ENCODE measurements around the gene CUBN.
"Not testable (repeated sequence)": the region's sequence is repeated elsewhere in the genome, so short reads cannot be mapped to it uniquely, and the experiment has no call there.

Gene CUBN

DNA sequence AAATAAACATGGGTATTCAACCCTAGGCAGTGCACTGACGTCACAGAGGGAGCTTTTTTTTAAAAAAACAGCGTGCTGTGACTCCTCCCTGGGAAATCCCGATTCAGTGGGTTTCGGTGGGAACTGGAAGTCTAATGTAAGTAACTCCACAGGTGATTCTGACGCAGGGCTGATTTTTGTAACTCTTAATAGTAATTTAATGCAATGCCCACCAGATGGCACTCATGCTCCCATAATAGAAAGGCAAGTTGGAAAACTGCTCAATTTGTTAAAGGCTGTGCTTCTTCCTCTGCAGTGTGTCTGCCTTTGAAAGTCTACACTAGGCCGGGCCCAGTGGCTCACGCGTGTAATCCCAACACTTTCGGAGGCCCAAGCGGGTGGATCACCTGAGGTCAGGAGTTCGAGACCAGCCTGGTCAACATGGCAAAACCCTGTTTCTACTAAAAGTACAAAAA lies 301.5 kb downstream of the CUBN start:
- H3K4me1 Mint-ChIP-seq, result no peaks in the 10 kb centered on the region
- H3K9me3 Mint-ChIP-seq, result peaks cover 4% of the 10 kb centered on the region
- H3K36me3 Mint-ChIP-seq, result peaks cover 3% of the 10 kb centered on the region
- no peak overlapping the region for H3K4me3 Mint-ChIP-seq
- no peaks in the 10 kb centered on the region for H3K27me3 Mint-ChIP-seq
- no peak overlapping the region for H3K27ac Mint-ChIP-seq
- ATAC-seq (ENCODE audit: low read depth), result peak; percentile 79
- DNase-seq (ENCODE audit: low spot score in 2 of 2), result peak; percentile 53 to 56

DNA sequence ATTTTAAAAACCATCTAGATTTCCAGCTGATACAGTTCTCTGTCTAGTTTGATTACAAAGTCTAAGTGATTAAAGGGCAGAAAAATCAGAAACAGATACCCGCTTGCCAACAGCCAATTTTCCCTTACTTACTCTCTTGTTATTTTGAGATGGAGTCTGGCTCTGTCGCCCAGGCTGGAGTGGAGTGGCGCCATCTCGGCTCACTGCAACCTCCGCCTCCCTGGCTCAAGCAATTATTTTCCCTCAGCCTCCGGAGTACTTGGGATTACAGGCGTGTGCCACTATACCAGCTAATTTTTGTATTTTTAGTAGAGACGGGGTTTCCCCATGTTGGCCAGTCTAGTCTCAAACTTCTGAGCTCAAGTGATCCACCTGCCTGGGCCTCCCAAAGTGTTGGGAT lies 302.1 kb downstream of the CUBN start:
- H3K4me3 Mint-ChIP-seq; ATAC-seq (ENCODE audit: low read depth); H3K36me3 Mint-ChIP-seq; DNase-seq (ENCODE audit: low spot score in 2 of 2); H3K4me1 Mint-ChIP-seq; H3K27ac Mint-ChIP-seq; H3K9me3 Mint-ChIP-seq; H3K27me3 Mint-ChIP-seq: not testable (repeated sequence)

DNA sequence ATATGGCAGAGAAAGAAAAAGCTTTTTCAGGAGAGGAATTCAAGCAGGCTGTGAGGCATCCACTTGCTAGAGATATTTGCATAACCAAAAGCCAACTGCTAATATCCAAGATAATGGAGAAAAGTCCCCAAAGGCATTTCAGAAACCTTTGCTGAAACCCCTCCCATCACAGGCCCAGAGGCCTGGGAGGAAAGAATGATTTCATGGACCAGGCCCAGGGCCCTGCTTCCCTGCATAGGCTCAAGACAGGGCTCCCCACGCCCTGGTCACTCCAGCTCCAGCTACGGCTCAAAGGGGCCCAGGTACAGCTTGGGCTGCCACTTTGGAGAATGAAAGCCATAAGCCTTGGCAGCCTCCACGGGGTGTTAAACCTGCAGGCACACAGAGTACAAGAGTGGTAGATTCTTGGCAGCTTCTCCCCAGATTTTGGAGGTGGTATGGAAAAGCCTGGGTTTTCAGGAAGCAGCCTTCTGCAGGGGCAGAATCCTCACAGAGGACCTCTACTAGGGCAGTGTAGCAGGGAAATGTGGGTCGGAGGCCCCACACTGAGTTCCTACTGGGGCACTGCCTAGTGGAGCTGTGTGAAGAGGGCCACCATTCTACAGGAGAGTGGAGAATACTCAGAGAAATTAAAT lies 306.8 kb downstream of the CUBN start:
- H3K9me3 Mint-ChIP-seq, result peaks cover 14% of the 10 kb centered on the region
- no peaks in the 10 kb centered on the region for H3K27me3 Mint-ChIP-seq
- no peak overlapping the region for H3K27ac Mint-ChIP-seq
- H3K36me3 Mint-ChIP-seq, result peaks cover 11% of the 10 kb centered on the region
- peaks cover 2% of the 10 kb centered on the region for H3K4me1 Mint-ChIP-seq
- H3K4me3 Mint-ChIP-seq, result no peak overlapping the region
- ATAC-seq (ENCODE audit: low read depth) (no peak), DNase-seq (ENCODE audit: low spot score in 2 of 2) (no peak)

DNA sequence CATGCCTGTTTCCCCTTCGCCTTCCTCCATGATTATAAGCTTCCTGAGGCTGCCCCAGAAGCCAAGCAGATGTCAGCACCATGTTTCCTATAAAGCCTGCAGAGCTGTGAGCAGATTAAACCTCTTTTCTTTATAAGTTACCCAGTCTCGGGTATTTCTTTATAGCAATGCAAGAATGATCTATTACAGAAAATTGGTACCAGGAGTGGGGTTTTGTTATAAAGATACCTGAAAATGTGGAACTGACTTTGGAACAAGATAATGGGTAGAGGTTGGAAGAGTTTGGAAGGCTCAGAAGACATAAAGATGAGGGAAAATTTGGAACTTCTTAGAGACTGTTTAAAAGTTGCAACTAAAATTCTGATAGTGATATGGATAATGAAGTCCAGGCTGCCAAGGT lies 307.6 kb downstream of the CUBN start:
- DNase-seq (ENCODE audit: low spot score in 2 of 2) (no peak), ATAC-seq (ENCODE audit: low read depth) (no peak)
- Mint-ChIP-seq H3K4me3 (no peak overlapping the region), H3K4me1 (peaks cover 2% of the 10 kb centered on the region), H3K9me3 (peaks cover 14% of the 10 kb centered on the region), H3K27me3 (no peaks in the 10 kb centered on the region), H3K27ac (no peak overlapping the region), H3K36me3 (peaks cover 11% of the 10 kb centered on the region)

DNA sequence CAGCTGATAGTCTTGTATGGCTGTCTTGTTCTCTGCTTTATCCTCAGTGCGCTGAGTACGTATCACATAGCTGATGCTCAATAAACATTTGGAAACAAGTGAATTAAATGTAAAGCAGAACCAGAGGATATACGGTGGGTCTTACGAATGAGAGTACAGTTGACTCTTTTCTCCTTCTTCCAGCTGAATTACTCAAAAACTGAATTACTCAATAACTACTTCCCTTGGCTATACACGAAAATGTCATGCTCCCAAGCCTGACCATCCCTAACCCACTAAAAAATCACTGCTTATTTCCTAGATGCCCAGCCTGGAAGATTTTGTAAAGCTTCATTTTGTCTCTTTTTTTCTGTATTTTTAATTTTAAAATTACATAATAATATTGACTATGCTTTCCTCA lies 309.2 kb downstream of the CUBN start:
- Mint-ChIP-seq H3K36me3 (peaks cover 11% of the 10 kb centered on the region), H3K4me1 (peaks cover 10% of the 10 kb centered on the region), H3K27me3 (no peaks in the 10 kb centered on the region), H3K4me3 (no peak overlapping the region), H3K27ac (no peak overlapping the region), H3K9me3 (peaks cover 14% of the 10 kb centered on the region)
- DNase-seq (ENCODE audit: low spot score in 2 of 2), result no peak
- no peak for ATAC-seq (ENCODE audit: low read depth)

DNA sequence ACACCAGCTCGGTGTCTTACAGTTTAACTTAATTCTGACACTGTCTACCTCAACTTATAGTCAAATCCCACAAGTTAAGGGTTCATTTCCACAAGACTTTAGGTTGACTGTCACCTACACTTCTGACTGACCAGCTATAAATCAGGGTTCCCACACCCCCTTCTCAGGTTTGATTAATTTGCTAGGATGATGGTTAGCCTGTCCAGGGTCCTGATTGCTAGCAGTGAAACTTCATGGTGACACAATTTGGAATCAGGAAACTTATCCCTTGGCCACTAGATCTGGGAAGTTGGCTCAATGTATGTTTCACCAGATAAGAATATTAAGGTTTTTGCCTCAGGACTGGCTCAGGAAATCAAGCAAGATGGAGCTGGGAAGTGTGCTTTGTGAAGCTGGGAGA lies 309.6 kb downstream of the CUBN start:
- Mint-ChIP-seq H3K4me1 (peaks cover 14% of the 10 kb centered on the region), H3K27ac (no peak overlapping the region), H3K27me3 (no peaks in the 10 kb centered on the region), H3K4me3 (no peak overlapping the region), H3K36me3 (peaks cover 15% of the 10 kb centered on the region), H3K9me3 (peaks cover 14% of the 10 kb centered on the region)
- no peak for ATAC-seq (ENCODE audit: low read depth)
- no peak for DNase-seq (ENCODE audit: low spot score in 2 of 2)

DNA sequence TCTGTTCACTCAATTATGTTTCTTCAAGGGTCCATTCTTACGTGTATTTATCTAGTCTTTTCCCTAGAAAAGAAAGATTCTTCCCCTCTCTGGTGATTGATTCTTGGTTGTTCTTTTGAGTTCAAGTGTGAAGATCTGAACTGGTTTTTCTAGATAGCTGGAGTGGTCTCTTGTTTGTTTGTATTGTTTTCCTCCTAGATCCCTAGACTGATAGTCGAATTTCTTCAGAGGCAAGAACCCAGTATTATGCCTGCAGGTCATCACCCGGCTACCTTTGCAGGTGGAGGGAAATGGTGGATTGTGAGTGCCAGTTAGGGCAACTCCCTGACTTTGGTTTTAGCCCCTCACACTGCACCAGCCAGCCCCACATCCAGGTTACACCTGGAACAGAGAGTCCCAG lies 310.2 kb downstream of the CUBN start:
- ATAC-seq (ENCODE audit: low read depth) (no peak), DNase-seq (ENCODE audit: low spot score in 2 of 2) (no peak)
- Mint-ChIP-seq H3K4me3 (no peak overlapping the region), H3K9me3 (peaks cover 14% of the 10 kb centered on the region), H3K4me1 (peaks cover 16% of the 10 kb centered on the region), H3K27me3 (no peaks in the 10 kb centered on the region), H3K27ac (no peak overlapping the region), H3K36me3 (peaks cover 15% of the 10 kb centered on the region)

DNA sequence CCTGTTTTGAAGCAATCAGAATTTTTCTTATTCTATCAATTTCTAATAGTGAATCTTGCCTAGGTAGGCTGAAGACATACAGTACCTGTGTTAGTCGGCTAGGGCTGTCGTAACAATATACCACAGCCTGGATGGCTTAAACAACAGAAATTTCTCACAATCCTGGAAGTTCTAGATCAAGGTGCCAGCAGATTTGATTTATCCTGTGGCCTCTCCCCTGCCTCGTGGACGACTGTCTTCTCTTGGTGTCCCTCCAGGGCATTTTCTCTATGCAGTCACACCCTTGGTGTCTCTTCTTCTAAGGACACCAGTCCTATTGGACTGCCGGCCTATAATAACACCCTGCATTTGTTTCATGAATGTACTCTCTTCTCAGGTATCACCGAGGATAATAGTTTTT lies 310.6 kb downstream of the CUBN start:
- DNase-seq (ENCODE audit: low spot score in 2 of 2) (no peak), ATAC-seq (ENCODE audit: low read depth) (no peak)
- Mint-ChIP-seq H3K9me3 (peaks cover 14% of the 10 kb centered on the region), H3K27me3 (no peaks in the 10 kb centered on the region), H3K4me1 (peaks cover 16% of the 10 kb centered on the region), H3K36me3 (peaks cover 15% of the 10 kb centered on the region), H3K4me3 (no peak overlapping the region), H3K27ac (no peak overlapping the region)

DNA sequence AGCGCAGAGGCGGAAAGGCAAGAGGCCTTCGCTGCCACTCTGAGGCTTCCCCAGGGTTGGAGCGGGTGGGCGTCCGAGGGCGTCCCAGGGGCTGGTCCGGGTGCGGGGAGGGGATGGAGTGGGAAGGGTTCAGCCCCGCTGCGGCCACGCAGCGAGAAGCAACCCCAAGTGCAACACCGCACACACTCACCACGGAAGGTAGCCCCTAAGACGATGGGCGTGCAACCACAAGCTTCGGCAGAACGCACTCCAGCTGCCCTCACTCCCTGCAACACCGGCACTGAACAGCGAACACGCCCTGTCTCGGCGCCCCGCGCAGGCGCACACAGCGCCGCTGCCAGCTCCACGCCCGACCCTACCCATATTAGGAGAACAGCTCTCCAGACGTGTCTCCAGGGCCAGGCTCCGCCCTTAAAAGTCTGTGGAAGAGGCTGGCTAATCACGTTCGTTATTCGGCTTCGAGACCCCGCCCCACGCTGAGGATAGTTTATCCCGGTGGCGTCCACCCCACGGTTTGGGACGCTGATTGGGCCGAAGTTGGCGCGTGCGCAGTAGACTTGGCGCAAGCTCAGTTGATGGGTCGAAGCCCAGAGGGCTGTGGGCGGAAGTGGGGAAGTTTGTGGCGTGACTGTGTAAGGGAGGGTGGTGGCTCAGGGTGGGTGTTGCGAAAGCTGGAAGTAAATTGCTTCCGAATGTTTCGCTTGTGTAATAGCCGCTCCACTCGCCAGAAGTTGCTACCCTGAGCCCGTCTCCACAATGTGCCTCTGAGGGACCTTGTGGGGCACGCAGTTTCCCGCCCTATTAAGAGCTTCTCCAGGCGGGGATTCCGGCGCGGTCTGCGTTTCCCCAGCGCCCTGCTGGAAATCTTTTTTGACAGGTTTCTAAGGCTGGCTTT lies 312.2 kb downstream of the CUBN start, which contains the start of gene RSU1:
Gene RSU1, minus strand, starts transcription at position 300 of the 895 bp plus-strand sequence. CDS start 343 bp downstream, outside the sequence.
- no peaks in the 10 kb centered on the region for H3K27me3 Mint-ChIP-seq
- H3K4me1 Mint-ChIP-seq, result peaks cover 16% of the 10 kb centered on the region
- peak; percentile 100 for DNase-seq (ENCODE audit: low spot score in 2 of 2)
- peak within 1 kb of the TSS; percentile 56 for H3K27ac Mint-ChIP-seq
- H3K4me3 Mint-ChIP-seq, result peak within 1 kb of the TSS; percentile 96
- peak; percentile 91 for ATAC-seq (ENCODE audit: low read depth)
- peaks cover 7% of the 10 kb centered on the region for H3K9me3 Mint-ChIP-seq
- peaks cover 13% of the 10 kb centered on the region for H3K36me3 Mint-ChIP-seq

DNA sequence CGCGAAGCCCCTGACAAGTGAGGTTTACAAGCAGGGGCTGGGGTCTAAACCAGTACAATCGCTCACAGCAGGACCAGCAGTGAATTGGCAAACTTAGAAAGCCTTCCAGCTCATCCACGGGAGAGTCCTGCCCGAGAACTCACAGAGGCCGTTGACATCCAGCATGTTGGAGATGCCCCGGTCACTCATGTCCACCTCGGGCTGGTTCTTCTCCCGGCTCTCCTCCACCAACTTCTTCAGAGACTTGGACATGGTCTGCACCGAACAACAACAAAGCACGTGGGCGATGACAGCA lies 312.8 kb downstream of the CUBN start:
- Mint-ChIP-seq H3K9me3 (peaks cover 2% of the 10 kb centered on the region), H3K4me3 (peak overlapping the region; percentile 96), H3K27ac (peak overlapping the region; percentile 56), H3K36me3 (peaks cover 11% of the 10 kb centered on the region), H3K4me1 (peaks cover 17% of the 10 kb centered on the region), H3K27me3 (no peaks in the 10 kb centered on the region)
- DNase-seq (ENCODE audit: low spot score in 2 of 2) (no peak), ATAC-seq (ENCODE audit: low read depth) (no peak)

DNA sequence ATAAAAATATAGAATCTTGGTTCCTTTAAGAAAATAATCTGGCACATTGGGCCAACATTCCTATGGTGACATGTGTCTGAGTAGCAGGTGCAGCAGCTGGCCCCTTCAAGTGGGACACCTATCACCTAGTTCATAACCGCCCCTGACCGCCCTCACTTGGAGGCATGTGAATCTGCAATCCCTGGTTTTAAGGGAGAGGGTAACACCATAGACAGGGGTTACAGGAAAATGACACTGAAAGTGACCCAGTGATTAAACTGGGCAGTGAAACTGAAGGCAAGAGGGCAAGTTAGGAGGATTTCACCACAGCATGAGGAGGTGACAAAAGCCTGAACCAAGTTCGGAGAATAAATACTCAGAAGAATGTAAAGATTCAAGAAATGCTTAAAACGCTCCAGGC lies 313.4 kb downstream of the CUBN start:
- H3K4me1 Mint-ChIP-seq, result peaks cover 19% of the 10 kb centered on the region
- peaks cover 14% of the 10 kb centered on the region for H3K36me3 Mint-ChIP-seq
- no peak overlapping the region for H3K27ac Mint-ChIP-seq
- no peak for ATAC-seq (ENCODE audit: low read depth)
- H3K4me3 Mint-ChIP-seq, result peak overlapping the region; percentile 96
- DNase-seq (ENCODE audit: low spot score in 2 of 2), result no peak
- H3K9me3 Mint-ChIP-seq, result no peaks in the 10 kb centered on the region
- H3K27me3 Mint-ChIP-seq, result no peaks in the 10 kb centered on the region

DNA sequence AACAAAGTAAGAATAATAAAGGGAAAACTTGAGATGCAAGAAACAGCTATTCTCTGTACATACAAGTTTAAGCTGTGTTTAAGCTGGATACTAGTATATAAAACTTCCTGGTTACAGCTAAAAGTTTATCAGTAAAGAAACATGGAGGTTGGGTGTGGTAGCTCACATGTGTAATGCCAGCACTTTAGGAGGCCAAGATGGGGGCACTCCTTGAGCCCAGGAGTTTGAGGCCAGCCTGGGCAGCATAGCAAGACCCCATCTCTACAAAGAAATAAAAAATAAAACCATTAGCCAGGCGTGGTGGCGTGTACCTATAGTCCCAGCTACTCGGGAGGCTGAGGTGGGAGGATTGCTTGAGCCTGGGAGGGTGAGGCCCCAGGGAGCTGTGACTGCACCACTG lies 315.6 kb downstream of the CUBN start:
- ATAC-seq (ENCODE audit: low read depth) (no peak), DNase-seq (ENCODE audit: low spot score in 2 of 2) (no peak)
- H3K36me3 Mint-ChIP-seq, result peaks cover 14% of the 10 kb centered on the region

DNA sequence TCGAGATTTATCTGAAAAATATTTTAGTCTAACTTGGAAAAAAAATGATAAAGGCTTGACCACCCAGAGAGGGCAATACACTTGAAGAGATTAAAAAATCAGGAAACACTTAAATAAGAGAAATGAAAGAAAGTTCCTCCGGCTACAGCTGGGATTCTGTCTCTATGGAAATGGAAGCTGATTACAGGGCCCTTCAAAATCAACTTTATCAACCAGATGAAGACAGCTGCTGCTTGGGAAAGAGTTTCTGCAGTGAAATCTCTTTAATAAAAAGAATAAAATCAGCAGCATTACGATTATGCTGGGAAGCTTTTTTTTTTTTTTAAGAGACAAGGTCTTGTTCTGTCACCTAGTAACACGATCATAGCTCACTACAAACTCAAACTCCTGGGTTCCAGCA lies 316.9 kb downstream of the CUBN start:
- H3K9me3 Mint-ChIP-seq, result no peaks in the 10 kb centered on the region
- peaks cover 17% of the 10 kb centered on the region for H3K4me1 Mint-ChIP-seq
- peaks cover 14% of the 10 kb centered on the region for H3K36me3 Mint-ChIP-seq
- DNase-seq (ENCODE audit: low spot score in 2 of 2) (no peak), ATAC-seq (ENCODE audit: low read depth) (no peak)
- no peaks in the 10 kb centered on the region for H3K27me3 Mint-ChIP-seq
- no peak overlapping the region for H3K27ac Mint-ChIP-seq
- no peak overlapping the region for H3K4me3 Mint-ChIP-seq

More for the DNA sequence above, 315.6 kb downstream of the CUBN start:
- Mint-ChIP-seq H3K9me3 (no peaks in the 10 kb centered on the region), H3K27ac (no peak overlapping the region), H3K4me1 (peaks cover 19% of the 10 kb centered on the region), H3K4me3 (no peak overlapping the region), H3K27me3 (no peaks in the 10 kb centered on the region)

DNA sequence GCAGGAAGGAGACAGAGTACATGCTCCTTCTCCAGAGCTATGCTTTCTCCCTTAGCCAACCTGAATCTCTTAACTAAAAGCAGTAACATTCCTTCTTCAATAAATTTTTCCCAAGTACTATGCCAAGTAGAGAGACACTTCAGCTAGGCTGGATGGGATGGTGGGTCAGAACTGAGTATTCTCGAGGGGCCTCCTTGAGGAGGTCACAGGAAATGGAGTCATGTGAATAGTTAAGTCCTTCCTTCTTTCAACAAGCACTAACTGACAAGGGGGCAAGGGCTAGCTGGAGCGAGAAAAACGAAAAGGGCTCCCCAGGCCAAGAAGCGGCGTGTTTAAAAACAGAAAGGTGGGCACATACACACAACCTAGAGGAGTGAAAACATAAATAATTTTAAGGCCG lies 317.8 kb downstream of the CUBN start:
- Mint-ChIP-seq H3K36me3 (peaks cover 16% of the 10 kb centered on the region), H3K27me3 (no peaks in the 10 kb centered on the region), H3K4me3 (no peak overlapping the region), H3K9me3 (no peaks in the 10 kb centered on the region), H3K27ac (no peak overlapping the region), H3K4me1 (peaks cover 17% of the 10 kb centered on the region)
- DNase-seq (ENCODE audit: low spot score in 2 of 2) (no peak), ATAC-seq (ENCODE audit: low read depth) (no peak)
